Uterus (tissue), 4 donors: ENCODE measurements around the gene CTTN. TPM values are rescaled to one million over a fixed set of nuclear protein-coding genes. Genes with fewer than 3 reads are reported as not detected.

Experiments used
- DNase-seq, 2 donors: peaks; one replicate each; pipeline ENCODE4 v3.0.0-alpha.2; 2019 to 2020
- H3K27ac ChIP-seq, 2 donors: fragments of 200-600 bp; sonication (generic); 1 replicate in 1 of 2; 2 replicates in 1 of 2; pipeline ENCODE4 v1.5.1; 2016 to 2018
- H3K27me3 ChIP-seq, 2 donors: fragments of 200-600 bp; sonication (generic); one replicate each; pipeline ENCODE4 v1.5.1; 2018 to 2019; ENCODE audit warnings: control low read depth in 1 of 2
- H3K36me3 ChIP-seq, 2 donors: fragments of 200-600 bp; sonication (generic); one replicate each; pipeline ENCODE4 v1.5.1; 2019; ENCODE audit warnings: control low read depth in 1 of 2
- H3K4me1 ChIP-seq, 2 donors: fragments of 200-600 bp; sonication (generic); one replicate each; pipeline ENCODE4 v1.5.1; 2018 to 2019; ENCODE audit warnings: control low read depth in 1 of 2
- H3K4me3 ChIP-seq, 2 donors: fragments of 200-600 bp; sonication (generic); 1 replicate in 1 of 2; 2 replicates in 1 of 2; pipeline ENCODE4 v1.5.1; 2018 to 2019; ENCODE audit warnings: mild to moderate bottlenecking in 1 of 2
- H3K9me3 ChIP-seq, 2 donors: fragments of 200-600 bp; sonication (generic); one replicate each; pipeline ENCODE4 v1.5.1; 2019; ENCODE audit warnings: control low read depth in 1 of 2
- CTCF ChIP-seq, 4 experiments: fragments of 200-600 bp in 2 of 4; fragments of 450-650 bp in 2 of 4; sonication (generic) in 2 of 4; IDR thresholded peaks; one replicate each; pipeline ENCODE4 v1.5.1; 2016 to 2019; ENCODE audit warnings: antibody characterized with exemption in 4 of 4, mild to moderate bottlenecking in 2 of 4, moderate library complexity in 1 of 4
- POLR2A ChIP-seq, 2 donors: fragments of 450-650 bp; IDR thresholded peaks; one replicate each; pipeline ENCODE4 v1.6.1; 2016; ENCODE audit warnings: antibody characterized with exemption in 2 of 2, mild to moderate bottlenecking in 1 of 2, moderate library complexity in 1 of 2
- intact Hi-C: fragments of 100-400 bp; cut with DNase I; formaldehyde crosslinking; loops from one replicate; pipeline ENCODE4 v1.15.1; 2023; ENCODE audit warnings: low total_unique reads
- total RNA-seq, 4 donors: library from RNA; depleted of rRNA in 3 of 4; stranded (reverse); fragments of >200 nt in 3 of 4; gene quantifications; one replicate each; pipeline versions ENCODE4 v1.1.0 to v1.2.4, GENCODE V29; 2014 to 2023
- donor health status: DM: yes; HTN: yes; CAD: no.

CTTN gene
- total RNA-seq, 4 donors from 2014 or later = 109 to 279 (median 199) TPM

GRCh38 chr11:70419307-70420007 lies 21.1 kb downstream of the CTTN start:
- Histone ChIP-seq H3K27me3 (no peaks in the 10 kb centered on the region), H3K36me3 (no peaks in the 10 kb centered on the region), H3K4me1 (no peaks in the 10 kb centered on the region), H3K4me3 (no peak overlapping the region), H3K27ac (no peak overlapping the region), H3K9me3 (no peaks in the 10 kb centered on the region)
- DNase-seq = no peak
- no peak for TF ChIP-seq CTCF (IDR thresholded peaks at IDR 0.05)
- intact Hi-C loops = no loop called here

- Histone ChIP-seq H3K27me3 (no peaks in the 10 kb centered on the region), H3K4me3 (no peak overlapping the region), H3K27ac (no peak overlapping the region), H3K36me3 (no peaks in the 10 kb centered on the region), H3K9me3 (no peaks in the 10 kb centered on the region), H3K4me1 (no peaks in the 10 kb centered on the region)
- no peak for DNase-seq
- intact Hi-C loops = no loop called here
- TF ChIP-seq POLR2A (IDR thresholded peaks at IDR 0.05) (no peak), CTCF (IDR thresholded peaks at IDR 0.05) (no peak)
These were observed 21.7 kb downstream of the CTTN start for GRCh38 chr11:70420008-70420464.

- no peak for TF ChIP-seq POLR2A (IDR thresholded peaks at IDR 0.05)
- TF ChIP-seq CTCF (IDR thresholded peaks at IDR 0.05) = no peak
- no peak overlapping the region for H3K27ac ChIP-seq
- H3K4me3 ChIP-seq = no peak overlapping the region
- intact Hi-C loops = no loop called here
- no peak for DNase-seq
- H3K36me3 ChIP-seq = no peaks in the 10 kb centered on the region
- H3K4me1 ChIP-seq = no peaks in the 10 kb centered on the region
- no peaks in the 10 kb centered on the region for H3K27me3 ChIP-seq
- H3K9me3 ChIP-seq = no peaks in the 10 kb centered on the region
These were observed 22.2 kb downstream of the CTTN start for GRCh38 chr11:70420496-70420895.

GRCh38 chr11:70421123-70421522 lies 22.8 kb downstream of the CTTN start:
- intact Hi-C loops = no loop called here
- H3K9me3 ChIP-seq = no peaks in the 10 kb centered on the region
- no peak for TF ChIP-seq CTCF (IDR thresholded peaks at IDR 0.05)
- no peak for TF ChIP-seq POLR2A (IDR thresholded peaks at IDR 0.05)
- no peak overlapping the region for H3K4me3 ChIP-seq
- no peaks in the 10 kb centered on the region for H3K4me1 ChIP-seq
- no peak overlapping the region for H3K27ac ChIP-seq
- no peaks in the 10 kb centered on the region for H3K27me3 ChIP-seq
- no peak for DNase-seq
- no peaks in the 10 kb centered on the region for H3K36me3 ChIP-seq

- Histone ChIP-seq H3K27ac (no peak overlapping the region), H3K4me3 (no peak overlapping the region), H3K36me3 (no peaks in the 10 kb centered on the region), H3K4me1 (no peaks in the 10 kb centered on the region), H3K9me3 (no peaks in the 10 kb centered on the region), H3K27me3 (no peaks in the 10 kb centered on the region)
- TF ChIP-seq POLR2A (IDR thresholded peaks at IDR 0.05) (no peak), CTCF (IDR thresholded peaks at IDR 0.05) (no peak)
- no peak for DNase-seq
- intact Hi-C loops = no loop called here
These were observed 24.6 kb downstream of the CTTN start for GRCh38 chr11:70422692-70423522.
